Occipital lobe (tissue), 2 donors: ENCODE data around the gene SLX9. TPM values are rescaled to one million over a fixed set of nuclear protein-coding genes. Genes with fewer than 3 reads are reported as not detected.
"Not testable (repeated sequence)": the region's sequence is repeated elsewhere in the genome, so short reads cannot be mapped to it uniquely, and the experiment has no call there.

Experiments used
- DNase-seq: peaks from one replicate; lab custom pipeline; 2025; lab: John Stamatoyannopoulos, UW
- total RNA-seq: library from RNA; depleted of rRNA; stranded (reverse); fragments of >200 nt; gene quantifications from one replicate; pipeline ENCODE4 v1.2.3, GENCODE V29; 2014

The SLX9 gene
- total RNA-seq, 1 donor from 2014 or later: 6.1 TPM

GRCh38 chr21:45017039-45017960, 77.5 kb downstream of the SLX9 start:
- no peak for DNase-seq

- DNase-seq: no peak
Measured at GRCh38 chr21:45018131-45019075, 78.6 kb downstream of the SLX9 start.

DNA sequence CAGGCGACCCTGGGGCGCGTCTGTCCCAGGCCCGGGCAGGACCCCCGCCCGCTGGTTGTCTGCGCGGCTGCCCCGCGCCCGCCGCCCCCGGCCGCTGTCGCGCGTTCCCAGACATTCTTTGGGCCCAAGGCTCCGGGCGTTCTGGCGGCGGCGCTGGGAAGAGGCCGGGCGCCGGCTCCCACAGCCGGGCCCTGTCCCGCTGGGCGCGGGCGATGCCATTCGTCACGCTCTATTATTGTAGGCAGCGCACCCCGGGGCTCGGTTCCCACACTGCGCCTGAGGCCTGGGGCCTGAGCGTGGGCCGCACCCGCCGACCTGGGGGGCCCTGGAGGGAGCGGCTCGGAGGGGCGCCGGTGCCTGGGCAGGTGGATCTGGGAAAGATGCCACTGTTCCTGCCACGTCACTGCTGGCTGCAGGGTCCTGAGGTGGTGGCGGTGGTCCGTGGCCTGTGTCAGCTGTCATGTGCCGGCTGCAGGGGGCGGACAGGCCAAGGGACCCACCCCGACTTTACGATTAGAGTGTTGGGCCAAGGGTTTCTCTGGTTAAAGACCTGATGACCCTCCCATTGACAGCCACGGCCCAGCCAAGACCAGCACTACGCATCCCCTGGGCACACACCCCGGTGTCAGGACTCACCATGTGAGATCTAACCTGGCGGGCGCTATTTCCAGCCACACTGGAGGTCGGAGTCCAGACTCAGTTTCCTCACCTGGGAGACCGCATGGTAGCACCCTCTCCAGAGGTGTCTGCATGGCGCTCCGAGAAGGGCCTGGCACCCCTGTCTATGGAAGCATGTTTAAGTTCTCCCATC, 79.5 kb downstream of the SLX9 start:
- DNase-seq: no peak

GRCh38 chr21:45019887-45020537, 80.2 kb downstream of the SLX9 start:
- no peak for DNase-seq

GRCh38 chr21:45020629-45021427, 81.0 kb downstream of the SLX9 start:
- DNase-seq: no peak

- DNase-seq: no peak
Measured at GRCh38 chr21:45021428-45022347, 81.9 kb downstream of the SLX9 start.

DNA sequence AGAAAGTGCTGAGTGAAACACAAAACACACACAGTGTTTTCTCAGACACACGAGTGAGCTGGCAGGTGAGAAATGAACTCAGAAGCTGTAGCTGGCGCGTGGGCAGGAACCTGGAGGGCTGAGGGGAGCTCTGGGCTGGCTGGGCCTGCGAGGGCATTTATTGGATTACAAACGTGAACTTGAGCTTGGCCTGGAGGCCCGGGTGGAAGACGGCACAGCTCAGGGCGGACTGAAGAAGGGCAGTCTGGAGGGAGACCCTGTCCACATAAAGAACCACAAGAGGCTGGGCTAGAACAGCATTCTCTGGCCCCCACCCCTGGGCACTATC, 82.5 kb downstream of the SLX9 start:
- no peak for DNase-seq

DNA sequence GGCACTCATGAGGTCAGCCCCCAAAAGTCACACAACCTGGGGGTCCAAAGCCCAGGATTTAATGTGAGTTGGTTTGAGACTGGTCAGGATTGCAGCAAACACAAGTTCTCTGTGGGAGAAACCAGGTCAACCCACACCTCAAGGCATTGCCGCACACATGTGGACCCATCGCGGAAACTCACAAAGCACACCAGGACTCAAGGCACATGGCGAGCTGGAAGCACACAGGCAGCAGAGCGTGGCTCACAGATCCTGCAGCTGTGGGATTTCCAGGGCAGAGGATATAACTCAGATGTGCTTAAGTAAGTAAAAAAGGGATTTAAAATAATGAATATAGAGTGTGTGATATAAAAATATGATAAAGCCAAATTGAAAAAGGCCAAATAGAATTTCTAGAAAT, 82.9 kb downstream of the SLX9 start:
- DNase-seq: no peak

DNA sequence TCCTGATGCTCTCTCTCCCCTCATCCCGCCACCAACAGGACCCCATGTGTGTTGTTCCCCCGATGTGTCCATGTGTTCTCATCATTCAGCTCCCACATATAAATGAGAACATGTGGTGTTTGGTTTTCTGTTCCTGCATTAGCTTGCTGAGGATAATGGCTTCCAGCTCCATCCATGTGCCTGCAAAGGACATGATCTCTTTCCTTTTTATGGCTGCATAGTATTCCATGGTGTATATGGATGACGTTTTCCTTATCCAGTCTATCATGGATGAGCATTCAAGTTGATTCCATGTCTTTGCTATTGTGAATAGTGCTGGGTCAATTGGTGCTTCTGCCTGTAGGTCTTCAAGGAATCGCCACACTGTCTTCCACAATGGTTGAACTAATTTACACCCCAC, 84.7 kb downstream of the SLX9 start:
- not testable (repeated sequence) for DNase-seq

DNA sequence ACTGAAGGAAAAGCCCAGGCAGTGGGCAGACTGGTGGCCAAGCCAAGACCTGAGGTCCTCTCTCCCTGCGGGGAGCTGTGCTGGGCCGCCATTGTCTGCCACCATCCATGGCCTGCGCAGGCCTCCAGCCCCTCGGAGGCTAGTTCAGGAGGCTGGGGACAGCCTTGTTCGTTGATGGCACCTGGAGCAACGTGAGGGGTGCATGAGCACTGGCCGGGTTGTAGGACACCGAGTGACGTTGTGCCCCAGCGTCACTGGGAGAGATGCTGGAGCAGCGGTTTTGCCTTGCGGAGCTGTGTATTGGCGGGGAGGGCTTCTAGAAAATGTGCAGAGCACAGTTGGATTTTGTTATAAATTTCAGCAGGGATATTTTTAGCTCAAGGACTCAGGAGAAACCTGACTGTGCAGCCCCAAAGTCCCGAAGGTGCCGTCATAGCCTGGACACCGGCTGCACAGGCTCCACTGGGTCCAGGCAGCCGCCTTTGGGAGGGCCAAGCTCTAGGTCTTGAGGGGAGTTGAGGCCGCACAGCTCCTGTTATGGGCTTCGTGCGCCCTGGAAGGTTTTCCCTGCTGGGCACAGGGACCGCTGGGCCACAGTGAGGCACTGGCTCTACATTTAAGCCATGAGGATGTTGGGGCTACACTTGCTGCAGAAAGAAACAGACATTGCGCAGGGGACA, 86.4 kb downstream of the SLX9 start:
- DNase-seq: no peak

Other genes with a start within 250 kb of the SLX9 start
- gene KRTAP10-12, start 242.9 kb upstream of the SLX9 start, total RNA-seq: not detected
- not detected for gene TSPEAR, start 228.5 kb upstream of the SLX9 start, total RNA-seq
- gene UBE2G2, start 138.2 kb upstream of the SLX9 start, total RNA-seq: 61.8 TPM
- 46.3 TPM for gene SUMO3, start 122.0 kb upstream of the SLX9 start, total RNA-seq
- 82.4 TPM for gene PTTG1IP, start 66.3 kb upstream of the SLX9 start, total RNA-seq
- 9.2 TPM for gene ITGB2, start 19.1 kb upstream of the SLX9 start, total RNA-seq
- gene ADARB1, start 134.6 kb downstream of the SLX9 start, total RNA-seq: 17.0 TPM